Smooth muscle cell of the brain vasculature (primary cell): ENCODE results near the gene CTSE.
"Not testable (repeated sequence)": the region's sequence is repeated elsewhere in the genome, so short reads cannot be mapped to it uniquely, and the experiment has no call there.

Experiments
- DNase-seq: peaks from one replicate; pipeline ENCODE4 v3.0.0-alpha.2; 2012; ENCODE audit warnings: low read depth, low spot score

Gene CTSE

GRCh38 chr1:206014601-206015000 lies 9.1 kb downstream of the CTSE start:
- DNase-seq: no peak

GRCh38 chr1:206013026-206013795 lies 10.5 kb downstream of the CTSE start:
- DNase-seq: no peak

DNA sequence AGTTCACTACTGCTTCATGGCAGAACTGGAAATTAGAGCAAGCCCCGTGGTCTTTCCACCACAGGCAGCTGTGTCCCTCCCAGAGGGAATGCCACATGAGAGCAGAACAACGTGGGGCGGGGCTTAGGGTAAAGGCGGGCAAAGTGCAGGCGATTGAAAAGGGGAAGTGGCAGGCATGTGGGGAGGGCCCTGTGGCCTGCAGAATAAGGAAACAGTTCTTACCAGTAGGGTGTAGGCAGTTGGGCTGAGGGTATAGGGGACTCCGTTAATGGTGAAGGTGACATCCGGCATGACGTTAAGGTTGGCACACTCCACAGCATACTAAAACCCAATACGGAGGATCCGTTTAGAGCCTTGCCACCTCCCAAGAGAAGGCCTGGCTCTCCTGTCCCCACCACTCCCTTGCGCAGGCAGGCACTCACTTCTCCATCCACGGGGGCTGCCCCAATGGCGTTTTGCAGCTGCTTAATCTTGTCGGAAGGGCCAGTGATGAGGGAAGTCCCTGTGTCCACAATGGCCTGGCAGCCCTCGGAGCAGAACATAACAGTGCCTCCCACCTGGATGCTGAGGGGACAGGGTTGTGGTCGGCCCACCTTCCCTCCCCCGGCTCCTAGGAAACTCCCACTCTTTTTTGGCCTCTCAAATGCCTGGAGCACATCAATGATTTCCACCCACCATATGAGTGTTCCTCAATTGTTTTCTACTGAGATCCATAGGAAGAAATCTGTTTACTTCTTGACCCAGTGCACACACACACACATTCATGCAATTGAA lies 11.4 kb downstream of the CTSE start:
- no peak for DNase-seq

DNA sequence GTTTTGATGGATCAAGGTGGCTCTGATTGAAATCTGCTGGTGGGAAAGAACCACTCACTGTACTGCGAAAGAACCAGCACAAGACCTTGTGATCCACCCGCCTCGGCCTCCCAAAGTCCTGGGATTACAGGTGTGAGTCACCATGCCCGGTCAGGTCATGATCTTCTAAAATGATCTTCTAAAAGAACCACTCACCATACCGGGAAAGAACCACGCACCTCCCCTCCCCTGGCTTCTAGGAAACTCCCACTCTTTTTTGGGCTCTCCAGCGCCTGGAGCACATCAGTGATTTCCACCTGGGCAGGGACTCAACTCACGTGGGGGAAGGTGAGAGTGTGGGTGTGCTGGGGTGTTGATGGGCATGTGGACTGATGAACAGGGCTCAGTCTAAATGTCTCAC lies 12.6 kb downstream of the CTSE start:
- no peak for DNase-seq

GRCh38 chr1:206010060-206010459 lies 13.6 kb downstream of the CTSE start:
- DNase-seq: no peak

DNA sequence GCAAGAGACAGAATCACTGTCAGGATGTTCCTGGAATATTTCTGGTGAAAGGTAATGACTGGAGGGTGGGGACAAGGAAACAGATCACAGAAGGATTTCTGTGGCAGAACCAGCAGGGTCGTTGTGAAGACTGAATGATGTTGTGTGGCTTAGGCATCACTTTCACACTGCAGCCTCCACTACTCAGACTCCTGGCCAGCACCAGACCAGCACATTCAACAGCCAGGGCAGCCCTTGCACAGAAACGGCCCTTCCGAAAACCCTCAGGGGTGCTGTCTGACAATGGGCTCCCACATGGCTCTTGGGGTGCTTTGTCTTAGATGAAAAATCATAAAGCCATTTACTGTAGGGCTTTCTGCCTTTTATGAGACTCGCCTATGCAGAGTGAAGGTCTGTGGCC lies 16.7 kb downstream of the CTSE start:
- DNase-seq: no peak

GRCh38 chr1:206005778-206006180 lies 17.9 kb downstream of the CTSE start:
- DNase-seq: no peak

DNA sequence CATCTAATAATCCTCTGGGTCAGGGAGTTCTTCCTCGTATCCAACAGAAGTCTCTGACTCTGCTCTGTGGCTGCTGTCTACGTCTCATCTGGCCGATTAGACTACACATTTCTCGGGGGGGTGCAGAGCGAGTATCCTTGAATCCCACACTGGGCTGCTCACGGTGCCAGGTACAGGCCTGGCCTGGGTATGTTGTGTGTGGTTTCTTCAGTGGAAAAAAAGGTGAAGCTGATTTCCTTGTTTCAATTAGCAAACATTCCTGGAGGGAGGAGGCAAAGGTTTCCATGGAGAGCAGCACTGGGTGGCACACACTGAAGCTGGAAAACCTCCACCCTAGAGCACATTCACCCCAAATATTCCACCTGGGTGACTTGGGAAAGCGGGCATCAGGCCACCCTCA lies 18.5 kb downstream of the CTSE start:
- DNase-seq: no peak

GRCh38 chr1:206004826-206005225 lies 18.9 kb downstream of the CTSE start:
- DNase-seq: no peak

DNA sequence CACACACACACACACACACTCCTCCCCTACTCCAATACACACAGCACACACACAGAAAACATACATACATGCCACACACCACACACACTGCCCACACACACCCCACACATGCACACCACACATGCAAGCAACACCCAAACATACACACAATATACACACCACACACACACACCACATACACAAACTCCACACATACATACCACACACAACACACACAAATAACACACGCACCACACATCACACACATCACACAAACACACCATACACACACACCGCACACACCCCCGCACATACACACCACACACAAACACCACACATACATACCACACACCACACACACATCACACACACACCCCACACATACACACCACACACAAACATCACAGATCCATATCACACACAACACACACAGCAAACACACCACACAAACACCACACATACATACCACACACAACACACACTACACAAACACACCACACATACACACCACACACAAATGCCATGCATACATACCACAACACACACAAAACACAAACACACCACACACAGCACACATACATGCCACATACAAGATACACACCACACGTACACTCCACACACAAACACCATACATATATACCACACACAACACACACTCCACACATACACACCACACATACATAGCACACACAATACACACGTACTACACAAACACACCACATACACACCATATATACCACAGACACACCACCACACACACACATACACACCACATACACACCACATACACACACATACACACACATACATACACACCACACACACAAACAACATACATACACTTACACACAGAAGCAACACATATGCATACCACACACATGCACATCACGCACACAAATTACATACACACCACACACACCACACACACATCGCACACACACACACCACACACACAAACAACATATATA lies 19.6 kb downstream of the CTSE start:
- DNase-seq: no peak

- DNase-seq: no peak
Observed at GRCh38 chr1:206002871-206003801, 20.6 kb downstream of the CTSE start, which contains the start of gene RAB7B. Gene RAB7B (minus strand): TSS chr1:206003395. CDS start chr1:205994135, 9,260 bp downstream.

DNA sequence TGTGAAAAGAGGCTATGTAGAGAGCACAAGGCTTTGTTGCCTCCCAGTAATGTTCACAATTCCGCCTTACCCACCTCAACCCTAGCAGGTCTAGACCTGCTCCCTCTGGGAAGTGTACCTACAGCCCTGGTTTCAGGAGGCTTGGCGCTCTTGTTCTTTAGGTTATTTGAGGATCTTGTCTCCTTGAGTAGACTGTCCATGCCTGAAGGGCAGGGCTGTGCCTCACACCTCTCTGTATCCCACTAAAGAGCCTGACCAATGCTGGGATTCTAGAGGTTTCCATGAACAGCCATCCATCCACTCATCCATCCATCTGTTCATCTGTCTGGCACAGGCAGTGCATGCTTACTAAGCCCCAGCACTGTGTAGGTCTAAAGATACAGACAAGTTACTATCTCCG lies 21.5 kb downstream of the CTSE start:
- DNase-seq: no peak

DNA sequence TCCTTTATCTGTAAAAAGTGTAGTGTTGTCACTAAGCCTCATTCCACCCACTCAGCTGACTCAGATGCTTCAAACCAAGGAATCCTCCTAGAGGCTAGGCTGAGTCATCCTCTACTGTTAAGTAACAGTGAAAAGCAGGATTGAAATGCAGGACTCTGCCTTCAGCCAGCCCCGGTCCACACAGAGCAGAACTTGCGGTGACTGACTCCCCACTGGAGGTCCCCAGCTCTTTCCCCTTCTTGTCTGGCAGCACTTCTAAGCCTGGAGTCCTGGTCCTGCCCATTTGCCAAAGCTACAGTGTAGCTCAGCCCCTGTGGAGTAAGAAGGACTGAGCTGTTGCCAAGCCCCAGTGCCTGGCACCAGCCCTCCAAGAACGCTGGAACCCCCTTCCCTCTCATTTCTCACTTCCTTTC lies 22.2 kb downstream of the CTSE start:
- peak; percentile 32 for DNase-seq

- DNase-seq: no peak
Observed at GRCh38 chr1:206000641-206001339, 22.9 kb downstream of the CTSE start.

DNA sequence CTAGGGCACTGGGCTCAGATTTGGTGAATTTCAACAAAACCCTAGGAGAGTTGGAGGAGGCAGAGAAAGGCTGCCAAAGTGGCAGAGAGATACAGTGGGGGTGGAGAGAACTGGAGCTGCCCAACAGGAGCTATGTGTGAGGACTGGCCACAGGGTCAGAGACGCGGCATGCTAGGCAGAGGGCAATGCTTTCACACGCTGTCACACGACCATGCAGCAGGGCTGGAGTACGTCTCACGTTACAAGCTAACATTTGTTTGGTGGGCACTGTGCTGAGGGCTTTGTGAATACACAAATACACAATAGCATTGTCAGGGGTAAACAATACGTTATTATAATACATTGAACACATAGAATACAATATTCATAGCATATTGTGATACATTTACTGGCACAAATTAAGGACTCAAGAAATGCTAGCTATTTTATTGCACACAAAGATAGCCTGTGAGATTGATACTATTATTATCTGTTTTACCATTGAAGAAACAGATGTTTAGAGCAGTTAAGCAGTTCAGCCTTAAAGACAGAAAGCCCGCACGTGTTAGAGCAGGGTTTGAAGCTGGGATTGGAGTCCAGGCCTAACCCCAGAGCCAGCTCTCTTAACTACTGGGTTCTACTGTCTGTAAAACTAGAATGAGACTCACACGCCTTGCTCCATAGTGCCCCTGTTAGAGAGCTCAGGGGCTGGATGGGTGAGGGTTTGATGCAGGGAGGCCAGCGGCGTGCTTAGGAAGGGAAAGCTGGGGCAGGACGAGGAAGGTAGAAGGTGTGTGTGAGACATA lies 25.0 kb downstream of the CTSE start:
- DNase-seq: no peak

GRCh38 chr1:205996641-205997040 lies 27.1 kb downstream of the CTSE start:
- DNase-seq: not testable (repeated sequence)

GRCh38 chr1:205994346-205994745 lies 29.3 kb downstream of the CTSE start:
- no peak for DNase-seq

DNA sequence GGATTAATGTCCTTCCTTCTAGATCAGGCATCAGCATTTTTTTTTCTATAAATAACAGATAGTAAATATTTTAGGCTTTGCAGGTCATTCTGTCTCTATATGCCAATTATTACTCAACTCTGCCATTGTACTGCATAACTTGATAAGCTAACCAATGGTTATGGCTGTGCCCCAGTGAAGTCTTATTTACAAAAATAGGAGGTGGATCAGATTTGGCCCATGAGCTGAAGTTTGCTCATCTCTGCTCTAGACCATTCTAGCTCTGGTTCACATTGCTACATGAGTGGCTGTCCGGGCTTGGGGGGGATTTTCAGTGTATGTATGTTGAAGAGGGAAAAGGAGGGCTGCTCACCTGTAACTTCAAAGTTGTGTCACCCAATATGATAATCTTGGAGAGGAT lies 30.6 kb downstream of the CTSE start:
- no peak for DNase-seq

- DNase-seq: no peak
Observed at GRCh38 chr1:205992218-205992882, 31.3 kb downstream of the CTSE start.
